Inferior parietal cortex (tissue), 1 donor: ENCODE measurements around the gene REXO4.
A peak's percentile ranks its signal among the peaks of the same experiment; 100 is the strongest.

Experiments used
- DNase-seq: peaks from one replicate; pipeline ENCODE4 v3.0.0-alpha.2; 2016; ENCODE audit errors: extremely low spot score

Gene REXO4

DNA sequence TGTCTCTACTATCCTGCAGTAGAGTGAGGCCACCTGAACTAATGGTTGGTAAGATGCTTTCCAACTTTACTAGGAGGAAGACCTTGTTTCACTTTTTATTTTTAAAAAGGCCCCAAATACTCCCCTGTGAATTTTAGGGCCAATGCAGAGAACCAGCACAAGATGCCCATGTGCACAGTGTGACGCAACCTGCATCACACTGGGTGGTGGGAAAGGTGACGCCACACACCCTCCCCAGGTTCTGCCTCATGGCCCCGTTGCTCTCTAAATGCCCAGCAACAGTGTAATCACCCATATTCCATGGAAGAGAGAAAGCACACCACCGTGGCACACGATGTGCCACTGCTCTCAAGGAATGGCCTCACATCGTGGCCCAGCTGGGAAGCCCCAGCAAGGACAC, 48.4 kb downstream of the REXO4 start:
- DNase-seq, result no peak

DNA sequence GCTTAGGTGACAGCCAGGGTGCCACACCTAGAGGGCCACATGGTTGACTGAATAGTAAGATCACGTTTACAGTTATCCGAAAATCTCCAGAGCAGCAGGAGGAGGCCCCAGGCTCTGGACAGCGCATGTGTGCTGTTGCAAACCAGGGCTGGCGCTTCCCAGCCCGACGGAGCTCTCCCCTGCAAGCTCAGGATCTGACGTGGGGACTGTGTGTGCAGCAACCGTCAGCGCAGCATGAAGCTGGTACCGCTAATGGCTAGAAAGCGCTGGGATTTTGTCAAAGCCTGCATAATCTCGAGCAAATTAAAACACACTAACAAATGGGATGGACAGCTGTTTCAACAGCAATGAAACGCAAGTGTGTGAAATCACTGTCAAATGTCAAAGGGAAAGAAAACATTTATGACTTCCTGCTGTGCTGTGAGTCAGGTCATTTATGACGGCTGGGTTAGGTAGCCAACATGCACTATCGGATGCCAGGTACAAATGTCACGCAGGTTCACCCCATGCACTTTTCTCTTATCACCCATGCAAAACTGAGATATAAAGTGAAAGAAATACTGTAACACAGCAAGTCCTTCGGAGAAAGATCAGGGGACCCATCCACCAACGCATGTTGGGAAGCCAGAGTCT, 49.4 kb downstream of the REXO4 start:
- DNase-seq, result no peak

DNA sequence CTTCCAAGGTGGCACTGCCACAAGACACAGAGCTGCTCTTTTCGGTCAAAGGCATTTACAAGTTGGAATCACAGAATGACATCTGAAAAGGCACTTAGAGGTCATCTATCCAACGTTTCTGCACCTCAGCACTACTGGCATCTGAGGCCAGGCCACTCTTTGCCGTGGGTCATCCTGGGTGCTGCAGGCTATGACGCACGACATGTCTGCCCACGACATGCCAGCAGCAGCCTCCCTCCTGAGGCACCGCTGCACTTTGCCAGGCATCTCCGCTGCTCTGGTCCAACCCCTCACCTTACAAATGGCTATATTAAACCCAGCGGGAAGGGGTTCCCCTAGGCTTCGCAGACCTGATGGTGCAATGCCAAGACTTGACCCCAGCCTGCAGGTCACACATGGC, 50.0 kb downstream of the REXO4 start:
- DNase-seq, result no peak

DNA sequence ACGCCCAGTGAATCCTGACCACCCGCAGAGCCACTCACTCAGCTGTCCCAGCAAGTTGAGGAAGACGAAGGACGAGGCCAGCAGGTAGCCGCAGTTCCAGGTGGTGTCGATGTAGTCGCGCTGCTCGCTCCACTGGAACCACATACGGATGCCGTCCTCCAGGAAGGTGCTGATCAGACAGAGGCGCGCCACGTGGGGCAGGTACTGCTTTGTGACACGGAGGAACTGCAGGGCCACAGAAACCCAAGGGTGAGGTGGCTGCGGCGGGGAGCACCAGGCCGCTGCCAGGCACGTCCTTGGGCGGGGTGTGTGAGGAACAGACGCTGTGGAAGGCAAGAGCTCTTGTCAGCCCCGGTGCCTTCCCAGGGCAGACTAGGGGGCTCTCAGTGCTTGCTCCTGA, 50.6 kb downstream of the REXO4 start:
- no peak for DNase-seq

DNA sequence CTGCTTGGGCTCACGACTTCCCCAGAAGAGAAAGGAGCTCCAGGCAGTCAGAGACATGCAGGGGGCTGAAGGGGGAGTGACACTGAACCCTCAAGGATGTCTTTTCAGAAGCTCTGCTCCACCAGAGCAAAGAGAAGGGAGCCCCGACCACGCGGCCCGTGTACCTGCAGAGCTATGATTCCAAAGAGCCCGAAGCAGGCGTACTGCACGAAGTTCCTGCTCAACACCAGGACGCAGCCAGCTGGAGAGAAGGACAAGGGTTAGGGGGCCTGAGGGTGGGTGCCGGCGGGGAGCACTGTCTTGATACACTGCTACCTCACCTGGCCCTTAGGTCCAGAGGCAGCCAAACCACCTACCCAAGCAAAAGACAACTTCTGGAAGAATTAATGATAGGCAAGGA, 51.4 kb downstream of the REXO4 start:
- no peak for DNase-seq

DNA sequence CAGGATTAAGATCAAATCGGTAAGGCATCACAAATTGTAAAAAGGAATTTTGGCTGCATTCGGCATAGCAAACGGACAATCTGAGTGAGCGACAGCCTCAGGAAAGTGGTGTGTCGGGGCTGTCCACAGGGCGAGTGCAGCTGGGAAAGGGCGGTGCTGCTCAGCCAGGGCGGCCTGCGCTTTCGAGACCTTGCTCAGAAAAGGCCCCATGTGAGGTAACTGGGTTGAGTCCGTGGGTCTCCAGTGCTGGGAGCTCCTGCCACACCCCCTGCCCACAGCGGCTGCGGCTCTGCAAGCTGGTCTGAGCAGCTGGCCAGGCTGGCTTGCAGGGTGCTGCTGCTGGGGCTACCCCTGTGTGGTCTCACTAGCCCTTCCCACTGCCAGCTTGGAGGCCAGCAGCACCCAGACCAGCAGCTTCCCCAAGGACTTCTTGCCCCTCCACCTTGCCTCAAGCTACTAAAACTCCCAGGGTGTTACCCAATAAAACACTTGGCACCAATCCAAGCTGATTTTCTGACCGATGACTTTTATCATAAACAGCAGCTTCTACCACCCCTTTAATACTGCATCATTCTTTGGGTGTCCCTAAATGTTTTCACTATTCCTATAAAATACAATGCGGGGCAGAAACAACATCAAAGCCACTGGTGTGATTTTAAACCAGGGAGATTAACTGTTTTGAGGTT, 55.3 kb downstream of the REXO4 start:
- DNase-seq, result no peak

DNA sequence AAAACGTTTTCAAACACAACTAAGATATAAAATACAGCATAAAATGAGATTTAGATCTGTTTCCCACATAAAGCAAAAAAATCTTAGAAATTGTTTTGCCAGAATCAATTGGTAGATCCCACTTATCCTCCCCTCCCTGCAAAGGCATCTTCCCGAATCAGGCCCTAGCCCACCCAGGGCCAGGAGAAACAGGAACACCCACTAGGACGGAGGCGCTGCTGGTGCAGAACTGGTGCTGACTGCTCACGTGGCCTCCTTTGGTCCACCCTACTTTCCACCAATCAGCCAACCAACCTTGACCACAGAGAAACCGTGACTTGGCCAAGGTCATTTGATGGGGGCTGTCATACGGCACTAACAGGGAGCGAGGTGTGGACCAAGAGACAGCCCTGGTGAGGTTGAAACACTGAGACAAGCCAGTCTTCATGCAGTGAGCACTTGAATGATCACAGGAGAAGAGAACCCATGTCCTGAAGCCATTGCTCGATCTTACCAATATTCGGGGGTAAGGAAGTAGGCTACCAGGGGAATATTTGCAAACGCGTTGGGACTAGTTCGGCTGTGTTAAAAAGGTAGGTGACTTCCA, 56.2 kb downstream of the REXO4 start:
- no peak for DNase-seq

DNA sequence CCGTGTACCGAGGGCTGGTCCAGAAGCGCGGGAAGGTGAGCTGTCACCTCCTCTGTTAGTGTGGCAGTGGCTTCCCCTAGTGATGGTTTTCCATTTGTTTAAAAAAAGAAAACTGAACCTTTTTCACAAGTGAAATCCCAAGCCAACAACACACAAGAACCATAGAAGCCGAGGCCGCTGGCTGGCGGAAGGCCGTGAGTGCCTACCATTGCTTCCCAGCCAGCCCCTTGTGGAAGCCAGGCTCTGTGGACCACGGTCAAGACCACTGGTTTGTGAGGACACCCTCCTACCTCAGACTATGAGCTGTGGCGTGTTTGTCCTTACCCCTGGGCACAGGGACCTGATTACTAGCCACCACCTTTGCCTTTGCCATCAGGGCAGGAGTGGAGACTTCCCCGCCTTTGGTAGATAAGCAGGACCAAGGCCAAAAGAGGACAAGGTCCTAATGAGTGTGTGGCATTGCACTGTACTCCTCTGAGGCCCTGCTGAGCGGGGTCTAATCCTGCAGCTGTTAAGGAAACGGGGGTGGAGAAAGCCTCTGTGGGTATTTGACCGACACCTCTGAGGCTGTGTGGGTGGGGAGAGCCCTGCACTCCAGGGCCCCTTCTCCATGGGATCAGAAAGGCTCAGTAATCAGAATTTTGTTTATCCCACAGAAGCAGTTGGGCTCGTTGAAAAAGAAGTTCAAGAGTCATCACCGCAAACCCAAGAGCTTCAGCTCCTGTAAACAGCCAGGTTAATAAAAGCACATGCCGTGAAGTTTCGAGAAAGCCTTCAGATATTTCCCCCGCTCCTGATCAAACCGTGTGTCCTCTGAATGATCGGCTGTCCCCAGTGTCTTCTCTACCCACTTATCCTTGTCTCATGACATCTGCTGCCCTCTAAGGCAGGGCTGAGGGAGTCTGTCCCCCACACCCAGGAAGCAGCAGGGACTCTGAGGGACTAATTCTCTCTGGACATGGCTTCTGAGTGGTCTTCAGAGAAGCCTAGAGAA, 57.1 kb downstream of the REXO4 start:
- DNase-seq, result no peak

DNA sequence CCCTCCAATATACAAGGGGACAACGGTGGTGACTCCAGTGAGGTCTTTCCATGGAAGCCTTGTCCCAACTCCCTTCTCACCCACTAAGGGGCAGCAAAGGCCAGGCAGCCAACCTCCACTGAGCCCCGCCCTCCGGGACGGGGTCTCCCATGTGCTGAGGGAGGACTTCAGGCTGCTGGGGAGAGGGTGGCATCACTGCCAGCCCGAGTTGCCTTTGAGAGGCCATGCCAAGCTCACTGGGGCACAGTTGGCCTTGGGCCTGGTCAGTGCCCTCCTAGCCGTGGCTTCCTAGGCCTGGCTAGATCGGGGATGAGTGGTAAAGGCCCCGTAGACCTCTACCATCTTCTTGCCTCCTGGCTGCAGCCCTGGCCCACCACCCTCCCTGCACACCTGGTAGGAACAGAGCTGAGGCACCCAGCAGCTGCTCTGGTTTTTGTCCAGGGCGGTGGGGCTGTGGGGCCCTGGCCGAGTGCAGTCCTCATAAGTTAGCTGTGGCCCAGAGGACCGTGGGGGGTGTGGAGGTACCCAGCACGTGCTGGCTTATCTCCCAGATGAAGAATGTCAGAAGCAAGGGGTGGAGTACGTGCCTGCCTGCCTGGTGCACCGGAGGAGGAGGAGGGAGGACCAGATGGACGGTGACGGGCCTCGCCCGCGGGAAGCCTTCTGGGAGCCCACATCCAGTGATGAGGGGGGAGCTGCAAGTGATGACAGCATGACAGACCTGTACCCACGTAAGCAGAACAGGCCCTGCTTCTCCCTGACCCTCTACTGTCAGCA, 58.2 kb downstream of the REXO4 start:
- DNase-seq, result no peak

DNA sequence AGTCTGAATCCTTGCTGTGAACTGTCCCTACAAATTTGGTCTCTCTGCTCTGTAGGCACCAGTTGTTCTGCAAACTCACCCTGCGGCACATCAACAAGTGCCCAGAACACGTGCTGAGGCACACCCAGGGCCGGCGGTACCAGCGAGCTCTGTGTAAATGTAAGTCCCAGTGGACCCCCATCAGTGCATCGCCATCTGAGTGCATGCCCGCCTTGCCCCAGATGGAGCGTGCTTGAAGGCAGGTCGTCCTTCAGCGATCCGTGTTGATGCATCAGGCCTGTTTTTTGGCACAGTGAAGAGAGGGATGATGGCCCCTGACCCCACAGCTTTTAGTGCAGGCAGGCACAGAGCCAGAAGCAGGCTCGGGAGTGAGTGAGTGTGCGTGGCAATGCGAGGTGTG, 60.2 kb downstream of the REXO4 start:
- no peak for DNase-seq

DNA sequence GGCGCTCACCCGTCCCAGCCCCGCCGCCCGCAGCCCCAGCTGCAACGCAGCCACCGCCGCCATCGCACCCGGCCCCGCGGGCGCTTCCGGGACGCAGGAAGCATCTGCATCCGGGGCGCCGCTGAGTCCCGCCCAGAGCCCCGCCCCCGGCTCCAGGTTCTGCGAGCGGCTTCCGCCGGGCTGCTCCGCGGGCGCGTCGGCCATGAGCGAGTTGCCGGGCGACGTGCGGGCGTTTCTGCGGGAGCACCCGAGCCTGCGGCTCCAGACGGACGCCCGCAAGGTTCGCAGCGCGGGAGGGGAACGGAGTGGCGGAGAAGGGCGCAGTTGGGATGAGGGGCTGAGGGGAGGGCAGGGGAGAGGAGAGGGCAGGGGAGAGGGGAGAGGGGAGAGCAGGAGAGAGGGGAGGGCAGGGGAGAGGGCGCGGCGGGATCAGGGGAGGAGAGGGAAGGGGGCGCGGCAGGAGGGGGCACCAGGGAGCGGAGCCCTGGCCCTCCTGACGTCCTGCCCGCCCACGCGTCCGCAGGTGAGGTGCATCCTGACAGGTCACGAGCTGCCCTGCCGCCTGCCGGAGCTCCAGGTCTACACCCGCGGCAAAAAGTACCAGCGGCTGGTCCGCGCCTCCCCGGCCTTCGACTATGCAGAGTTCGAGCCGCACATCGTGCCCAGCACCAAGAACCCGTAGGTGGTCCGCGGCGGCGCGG, 61.3 kb downstream of the REXO4 start, which contains the start of the genes SURF1 and SURF2:
TSS of gene SURF1 (minus strand) at position 97 of the 701 bp plus-strand sequence. CDS start at position 63, 34 bp downstream.
TSS of gene SURF2 (plus strand) at position 160 of the 701 bp plus-strand sequence. CDS start at position 203, 43 bp downstream.
- DNase-seq, result peak; percentile 78
